Measurements from ENCODE around the gene VAMP4. TPM values are rescaled to one million over a fixed set of nuclear protein-coding genes. Genes with fewer than 3 reads are reported as not detected.

Gene VAMP4
- total and polyA plus RNA-seq, 4 donors = 6.6 to 20.9 (median 10.6) TPM

- TF ChIP-seq CTCF (IDR thresholded peaks at IDR 0.05; ENCODE audit: control extremely low read depth, extremely low read depth) = no peak
- peaks cover 0 to 2% (median 0%) of the 10 kb centered on the region in 4 donors for H3K9me3 ChIP-seq (ENCODE audit: control insufficient read depth in 4 of 4, insufficient read depth in 3 of 4, low read length in 3 of 4)
- no peak overlapping the region for H3K4me3 ChIP-seq
- H3K27ac ChIP-seq (ENCODE audit: low read depth in 1 of 2, low read length in 1 of 2) = no peak overlapping the region
- ATAC-seq (ENCODE audit: insufficient read depth, low FRiP score) (no peak), DNase-seq (no peak)
- no peaks in the 10 kb centered on the region for H3K4me1 ChIP-seq (ENCODE audit: control insufficient read depth in 5 of 5, insufficient read depth in 5 of 5, low read length in 5 of 5)
- 89 to 92% methylated on average over 6 of the region's 6 CpGs for WGBS, 2 donors
- H3K27me3 ChIP-seq (ENCODE audit: control insufficient read depth in 3 of 3, insufficient read depth in 3 of 3, low read length in 2 of 3) = no peaks in the 10 kb centered on the region
- H3K9ac ChIP-seq (ENCODE audit: insufficient read depth in 1 of 2, low read length in 2 of 2) = no peak overlapping the region
- no peaks in the 10 kb centered on the region for H3K36me3 ChIP-seq (ENCODE audit: control insufficient read depth in 4 of 4, insufficient read depth in 4 of 4, low read length in 4 of 4)
These were observed 21.9 kb upstream of the VAMP4 start for GRCh38 chr1:171763764-171764163.

DNA sequence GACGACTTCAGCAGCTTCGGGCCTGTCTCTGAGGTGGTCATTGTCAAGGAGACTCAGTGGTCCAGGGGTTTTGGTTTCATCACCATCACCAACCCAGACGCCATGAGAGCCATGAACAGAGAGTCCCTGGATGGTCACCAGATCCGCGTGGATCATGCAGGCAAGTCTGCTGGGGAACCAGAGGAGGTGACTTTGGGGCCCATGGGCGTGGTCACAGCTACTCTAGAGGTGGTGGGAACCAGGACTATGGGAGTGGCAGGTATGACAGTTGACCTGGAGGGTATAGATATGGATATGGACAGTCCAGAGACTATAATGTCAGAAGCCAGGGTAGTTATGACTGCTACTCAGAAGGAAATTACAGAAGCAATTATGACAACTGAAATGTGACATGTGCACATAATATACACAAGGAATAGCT lies 20.3 kb upstream of the VAMP4 start:
- Histone ChIP-seq H3K4me1 (ENCODE audit: control insufficient read depth in 5 of 5, insufficient read depth in 5 of 5, low read length in 5 of 5) (no peaks in the 10 kb centered on the region), H3K9ac (ENCODE audit: insufficient read depth in 1 of 2, low read length in 2 of 2) (no peak overlapping the region), H3K9me3 (ENCODE audit: control insufficient read depth in 4 of 4, insufficient read depth in 3 of 4, low read length in 3 of 4) (peaks cover 0 to 2% (median 0%) of the 10 kb centered on the region in 4 donors), H3K4me3 (no peak overlapping the region), H3K27me3 (ENCODE audit: control insufficient read depth in 3 of 3, insufficient read depth in 3 of 3, low read length in 2 of 3) (no peaks in the 10 kb centered on the region), H3K36me3 (ENCODE audit: control insufficient read depth in 4 of 4, insufficient read depth in 4 of 4, low read length in 4 of 4) (no peaks in the 10 kb centered on the region), H3K27ac (ENCODE audit: low read depth in 1 of 2, low read length in 1 of 2) (no peak overlapping the region)
- no peak for TF ChIP-seq CTCF (IDR thresholded peaks at IDR 0.05; ENCODE audit: control extremely low read depth, extremely low read depth)
- WGBS, 2 donors = 88 to 93% methylated on average over 6 of the region's 6 CpGs
- ATAC-seq (ENCODE audit: insufficient read depth, low FRiP score) = no peak
- DNase-seq = no peak

- no peak for ATAC-seq (ENCODE audit: insufficient read depth, low FRiP score)
These were observed 16.1 kb upstream of the VAMP4 start for GRCh38 chr1:171758011-171758410.

More at GRCh38 chr1:171758011-171758410, 16.1 kb upstream of the VAMP4 start:
- Histone ChIP-seq H3K36me3 (ENCODE audit: control insufficient read depth in 4 of 4, insufficient read depth in 4 of 4, low read length in 4 of 4) (no peaks in the 10 kb centered on the region), H3K9ac (ENCODE audit: insufficient read depth in 1 of 2, low read length in 2 of 2) (no peak overlapping the region), H3K9me3 (ENCODE audit: control insufficient read depth in 4 of 4, insufficient read depth in 3 of 4, low read length in 3 of 4) (no peaks in the 10 kb centered on the region), H3K4me3 (no peak overlapping the region), H3K27ac (ENCODE audit: low read depth in 1 of 2, low read length in 1 of 2) (no peak overlapping the region), H3K27me3 (ENCODE audit: control insufficient read depth in 3 of 3, insufficient read depth in 3 of 3, low read length in 2 of 3) (no peaks in the 10 kb centered on the region), H3K4me1 (ENCODE audit: control insufficient read depth in 5 of 5, insufficient read depth in 5 of 5, low read length in 5 of 5) (peaks cover 0 to 7% (median 0%) of the 10 kb centered on the region in 5 donors)
- no peak for DNase-seq
- no peak for TF ChIP-seq CTCF (IDR thresholded peaks at IDR 0.05; ENCODE audit: control extremely low read depth, extremely low read depth)
